HL-60 (cell line): ENCODE measurements around the gene ULBP1.
"Not testable (repeated sequence)": the region's sequence is repeated elsewhere in the genome, so short reads cannot be mapped to it uniquely, and the experiment has no call there.

ENCODE experiments used
- DNase-seq, 2 experiments: peaks; one replicate each; pipeline ENCODE4 v3.0.0-alpha.2; 2010 to 2020; ENCODE audit warnings: low read depth in 1 of 2, low spot score in 1 of 2
- H3K27ac ChIP-seq: fragments of 250-450 bp; sonication (Bioruptor Pico); replicated peaks from 2 replicates; pipeline ENCODE4 v1.5.1; 2020; ENCODE audit warnings: mild to moderate bottlenecking, moderate library complexity
- H3K27me3 ChIP-seq: fragments of 250-450 bp; sonication (Bioruptor Pico); 2 replicates; pipeline ENCODE4 v1.5.1; 2021; ENCODE audit warnings: mild to moderate bottlenecking, moderate library complexity; ENCODE audit not compliant: insufficient read depth, poor library complexity, severe bottlenecking
- H3K4me3 ChIP-seq: replicated peaks from 2 replicates; pipeline ENCODE4 v1.5.1; 2011; ENCODE audit warnings: mild to moderate bottlenecking, control low read depth, low read length; ENCODE audit not compliant: insufficient read depth
- GABPA ChIP-seq: IDR thresholded peaks from 2 replicates; pipeline ENCODE4 v1.6.1; 2012; ENCODE audit warnings: low read depth
- POLR2AphosphoS5 ChIP-seq: IDR thresholded peaks from 2 replicates; pipeline ENCODE4 v1.6.1; 2012; ENCODE audit warnings: low read depth
- SPI1 ChIP-seq: IDR thresholded peaks from 2 replicates; pipeline ENCODE4 v1.6.1; 2012; ENCODE audit warnings: low read depth, mild to moderate bottlenecking, borderline replicate concordance
- TF ChIP-seq, protein P1 (sequence below): IDR thresholded peaks from 2 replicates; pipeline ENCODE4 v1.6.1; 2012; ENCODE audit warnings: low read depth; ENCODE audit not compliant: insufficient replicate concordance
- TF ChIP-seq, protein P2 (sequence below): IDR thresholded peaks from one replicate; pipeline ENCODE4 v1.5.1; 2011; ENCODE audit warnings: low read length, control low read depth, inconsistent platforms; ENCODE audit not compliant: insufficient read depth

Gene ULBP1

DNA sequence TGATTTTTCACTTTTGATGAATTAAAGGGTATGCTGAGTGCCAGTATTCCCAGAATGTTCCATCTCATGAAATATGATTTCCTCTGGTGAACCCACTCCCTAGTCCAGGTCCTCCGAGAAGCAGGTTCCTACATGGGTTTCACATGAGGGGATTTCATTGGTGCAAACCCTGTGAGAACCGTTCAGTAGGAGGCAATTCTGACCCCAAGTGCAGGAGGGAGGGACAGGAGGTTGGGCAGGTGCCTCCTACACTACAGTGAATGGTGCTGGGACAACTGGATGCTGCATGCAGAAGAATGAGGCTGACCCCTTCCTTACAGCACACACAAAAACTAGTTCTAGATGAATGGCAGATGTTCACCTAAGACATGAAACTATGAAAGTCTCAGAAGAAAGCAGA lies 27.0 kb upstream of the ULBP1 start:
- H3K27me3 ChIP-seq: peaks cover 68% of the 10 kb centered on the region
- DNase-seq: no peak

DNA sequence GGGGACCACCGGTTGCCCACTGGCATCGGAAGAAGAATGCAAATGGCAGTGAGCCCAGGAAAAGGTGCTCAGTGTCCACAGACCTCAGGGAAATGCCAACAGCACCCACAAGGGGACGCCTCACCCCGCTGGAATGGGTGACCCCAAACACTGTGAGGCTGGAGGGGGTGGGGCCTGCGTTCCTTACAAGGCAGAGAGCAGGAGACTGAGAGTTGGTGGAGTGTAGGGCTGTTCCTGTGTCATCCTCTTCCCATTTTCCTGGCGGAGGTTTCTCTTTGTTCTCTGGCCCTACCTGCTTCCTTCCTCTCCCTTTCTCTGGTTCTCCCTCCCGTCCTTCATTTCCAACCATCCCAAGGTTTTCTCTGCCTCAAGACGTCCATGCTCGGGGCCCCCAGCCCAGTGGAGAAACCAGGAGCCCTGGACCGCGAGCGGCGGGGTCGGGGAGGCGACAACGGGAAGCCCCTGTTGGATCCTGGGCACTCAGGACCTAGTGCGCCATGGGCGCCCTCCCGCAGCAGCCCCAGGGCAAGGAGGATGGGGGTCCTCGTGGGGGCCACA lies 25.7 kb upstream of the ULBP1 start:
- peaks cover 70% of the 10 kb centered on the region for H3K27me3 ChIP-seq
- peak overlapping the region; percentile 30 for H3K4me3 ChIP-seq
- H3K27ac ChIP-seq, DNase-seq: not testable (repeated sequence)

More for the DNA sequence above, 27.0 kb upstream of the ULBP1 start:
- Histone ChIP-seq H3K27ac (no peak overlapping the region), H3K4me3 (no peak overlapping the region)
- no peak for TF ChIP-seq SPI1
- no peak for TF ChIP-seq POLR2AphosphoS5

DNA sequence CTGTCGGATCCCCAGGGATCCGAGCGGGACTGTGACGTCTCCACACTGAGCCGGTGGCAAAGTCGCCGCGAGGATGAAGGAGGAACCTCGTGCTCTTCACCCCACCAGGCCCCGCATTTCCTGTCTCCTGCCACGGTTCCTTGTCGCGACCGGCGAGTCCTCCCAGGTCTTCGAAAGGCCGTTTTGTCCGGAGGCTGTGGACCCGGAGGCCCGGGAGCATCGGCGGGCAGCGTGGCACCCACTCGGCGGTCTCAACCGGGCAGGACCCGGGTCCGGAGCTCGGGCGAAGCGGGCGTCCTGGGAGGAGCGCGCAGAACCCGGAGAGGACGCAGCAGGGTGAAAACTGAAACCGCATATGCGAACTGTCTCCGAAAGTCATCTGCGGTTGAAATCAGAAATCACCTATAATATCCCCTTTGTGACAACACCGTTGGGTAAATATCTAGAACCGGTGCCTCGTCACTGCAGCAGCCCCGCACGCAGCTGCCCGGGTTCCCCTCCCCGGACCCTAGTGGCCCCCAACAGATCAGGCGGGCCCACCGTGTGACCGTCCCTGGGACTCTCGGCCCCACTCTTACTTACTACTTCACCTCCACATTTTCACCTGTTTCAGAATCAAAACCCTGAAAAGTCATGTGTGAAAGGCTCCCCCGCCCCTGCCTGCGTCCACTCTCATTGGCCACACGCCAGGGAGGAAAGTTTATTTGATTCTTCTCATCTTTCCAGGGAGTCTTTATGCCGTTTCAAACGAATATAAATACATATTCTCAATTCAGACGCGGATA lies 25.0 kb upstream of the ULBP1 start:
- Histone ChIP-seq H3K27ac (no peak overlapping the region), H3K27me3 (peaks cover 67% of the 10 kb centered on the region), H3K4me3 (peak overlapping the region; percentile 30)
- TF ChIP-seq SPI1: no peak
- TF ChIP-seq, protein P1, sequence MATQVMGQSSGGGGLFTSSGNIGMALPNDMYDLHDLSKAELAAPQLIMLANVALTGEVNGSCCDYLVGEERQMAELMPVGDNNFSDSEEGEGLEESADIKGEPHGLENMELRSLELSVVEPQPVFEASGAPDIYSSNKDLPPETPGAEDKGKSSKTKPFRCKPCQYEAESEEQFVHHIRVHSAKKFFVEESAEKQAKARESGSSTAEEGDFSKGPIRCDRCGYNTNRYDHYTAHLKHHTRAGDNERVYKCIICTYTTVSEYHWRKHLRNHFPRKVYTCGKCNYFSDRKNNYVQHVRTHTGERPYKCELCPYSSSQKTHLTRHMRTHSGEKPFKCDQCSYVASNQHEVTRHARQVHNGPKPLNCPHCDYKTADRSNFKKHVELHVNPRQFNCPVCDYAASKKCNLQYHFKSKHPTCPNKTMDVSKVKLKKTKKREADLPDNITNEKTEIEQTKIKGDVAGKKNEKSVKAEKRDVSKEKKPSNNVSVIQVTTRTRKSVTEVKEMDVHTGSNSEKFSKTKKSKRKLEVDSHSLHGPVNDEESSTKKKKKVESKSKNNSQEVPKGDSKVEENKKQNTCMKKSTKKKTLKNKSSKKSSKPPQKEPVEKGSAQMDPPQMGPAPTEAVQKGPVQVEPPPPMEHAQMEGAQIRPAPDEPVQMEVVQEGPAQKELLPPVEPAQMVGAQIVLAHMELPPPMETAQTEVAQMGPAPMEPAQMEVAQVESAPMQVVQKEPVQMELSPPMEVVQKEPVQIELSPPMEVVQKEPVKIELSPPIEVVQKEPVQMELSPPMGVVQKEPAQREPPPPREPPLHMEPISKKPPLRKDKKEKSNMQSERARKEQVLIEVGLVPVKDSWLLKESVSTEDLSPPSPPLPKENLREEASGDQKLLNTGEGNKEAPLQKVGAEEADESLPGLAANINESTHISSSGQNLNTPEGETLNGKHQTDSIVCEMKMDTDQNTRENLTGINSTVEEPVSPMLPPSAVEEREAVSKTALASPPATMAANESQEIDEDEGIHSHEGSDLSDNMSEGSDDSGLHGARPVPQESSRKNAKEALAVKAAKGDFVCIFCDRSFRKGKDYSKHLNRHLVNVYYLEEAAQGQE: no peak
- TF ChIP-seq, protein P2, sequence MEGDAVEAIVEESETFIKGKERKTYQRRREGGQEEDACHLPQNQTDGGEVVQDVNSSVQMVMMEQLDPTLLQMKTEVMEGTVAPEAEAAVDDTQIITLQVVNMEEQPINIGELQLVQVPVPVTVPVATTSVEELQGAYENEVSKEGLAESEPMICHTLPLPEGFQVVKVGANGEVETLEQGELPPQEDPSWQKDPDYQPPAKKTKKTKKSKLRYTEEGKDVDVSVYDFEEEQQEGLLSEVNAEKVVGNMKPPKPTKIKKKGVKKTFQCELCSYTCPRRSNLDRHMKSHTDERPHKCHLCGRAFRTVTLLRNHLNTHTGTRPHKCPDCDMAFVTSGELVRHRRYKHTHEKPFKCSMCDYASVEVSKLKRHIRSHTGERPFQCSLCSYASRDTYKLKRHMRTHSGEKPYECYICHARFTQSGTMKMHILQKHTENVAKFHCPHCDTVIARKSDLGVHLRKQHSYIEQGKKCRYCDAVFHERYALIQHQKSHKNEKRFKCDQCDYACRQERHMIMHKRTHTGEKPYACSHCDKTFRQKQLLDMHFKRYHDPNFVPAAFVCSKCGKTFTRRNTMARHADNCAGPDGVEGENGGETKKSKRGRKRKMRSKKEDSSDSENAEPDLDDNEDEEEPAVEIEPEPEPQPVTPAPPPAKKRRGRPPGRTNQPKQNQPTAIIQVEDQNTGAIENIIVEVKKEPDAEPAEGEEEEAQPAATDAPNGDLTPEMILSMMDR: no peak
- TF ChIP-seq POLR2AphosphoS5: no peak
- no peak for TF ChIP-seq GABPA
- DNase-seq: no peak

DNA sequence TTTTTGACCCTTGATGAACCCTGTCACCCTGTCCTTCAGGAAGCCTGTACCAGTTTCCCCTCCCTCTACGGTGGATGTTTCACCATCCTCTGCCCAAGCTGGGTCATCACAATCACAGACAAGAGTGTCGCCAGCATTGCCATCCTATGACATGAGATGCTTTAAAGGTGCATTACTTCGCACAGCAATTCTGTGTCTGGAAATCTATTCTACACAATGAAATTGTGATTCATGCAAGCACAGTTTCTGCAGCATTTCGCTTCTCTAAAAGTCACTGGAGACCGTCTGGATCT lies 24.4 kb upstream of the ULBP1 start:
- no peak for TF ChIP-seq SPI1
- no peak for TF ChIP-seq GABPA
- TF ChIP-seq, protein P1: no peak
- TF ChIP-seq, protein P2: no peak
- no peak for TF ChIP-seq POLR2AphosphoS5
- no peak overlapping the region for H3K27ac ChIP-seq
- no peak for DNase-seq
- no peak overlapping the region for H3K4me3 ChIP-seq
- H3K27me3 ChIP-seq: peaks cover 67% of the 10 kb centered on the region
